Measurements from ENCODE around the gene BICC1.

The BICC1 gene

GRCh38 chr10:58740620-58741369, 228.1 kb downstream of the BICC1 start:
- no peak for DNase-seq (ENCODE audit: low read depth)
- TF ChIP-seq MAX (IDR thresholded peaks at IDR 0.05; ENCODE audit: low read depth, low read length) (no peak), MYC (IDR thresholded peaks at IDR 0.05; ENCODE audit: low read depth, low read length) (no peak), POLR2A (IDR thresholded peaks at IDR 0.05; ENCODE audit: extremely low read depth, insufficient read length) (no peak), CTCF (IDR thresholded peaks at IDR 0.05; ENCODE audit: low read depth, low read length) (no peak)
- no peak overlapping the region for H3K4me3 ChIP-seq (ENCODE audit: low read depth, low read length)

GRCh38 chr10:58741673-58742072, 229.0 kb downstream of the BICC1 start:
- no peak overlapping the region for H3K4me3 ChIP-seq (ENCODE audit: low read depth, low read length)
- no peak for DNase-seq (ENCODE audit: low read depth)
- TF ChIP-seq MAX (IDR thresholded peaks at IDR 0.05; ENCODE audit: low read depth, low read length) (no peak), MYC (IDR thresholded peaks at IDR 0.05; ENCODE audit: low read depth, low read length) (no peak), POLR2A (IDR thresholded peaks at IDR 0.05; ENCODE audit: extremely low read depth, insufficient read length) (no peak), CTCF (IDR thresholded peaks at IDR 0.05; ENCODE audit: low read depth, low read length) (no peak)

GRCh38 chr10:58742141-58742540, 229.5 kb downstream of the BICC1 start:
- no peak for DNase-seq (ENCODE audit: low read depth)
- no peak for TF ChIP-seq CTCF (IDR thresholded peaks at IDR 0.05; ENCODE audit: low read depth, low read length)
- H3K4me3 ChIP-seq (ENCODE audit: low read depth, low read length), result no peak overlapping the region

- TF ChIP-seq MAX (IDR thresholded peaks at IDR 0.05; ENCODE audit: low read depth, low read length), result no peak
- no peak for TF ChIP-seq CTCF (IDR thresholded peaks at IDR 0.05; ENCODE audit: low read depth, low read length)
- TF ChIP-seq MYC (IDR thresholded peaks at IDR 0.05; ENCODE audit: low read depth, low read length), result no peak
- TF ChIP-seq POLR2A (IDR thresholded peaks at IDR 0.05; ENCODE audit: extremely low read depth, insufficient read length), result no peak
- no peak overlapping the region for H3K4me3 ChIP-seq (ENCODE audit: low read depth, low read length)
- DNase-seq (ENCODE audit: low read depth), result no peak
Measured at GRCh38 chr10:58743466-58744115, 230.9 kb downstream of the BICC1 start.

- DNase-seq (ENCODE audit: low read depth), result no peak
- no peak for TF ChIP-seq POLR2A (IDR thresholded peaks at IDR 0.05; ENCODE audit: extremely low read depth, insufficient read length)
- no peak for TF ChIP-seq CTCF (IDR thresholded peaks at IDR 0.05; ENCODE audit: low read depth, low read length)
- no peak for TF ChIP-seq MYC (IDR thresholded peaks at IDR 0.05; ENCODE audit: low read depth, low read length)
- no peak for TF ChIP-seq MAX (IDR thresholded peaks at IDR 0.05; ENCODE audit: low read depth, low read length)
- H3K4me3 ChIP-seq (ENCODE audit: low read depth, low read length), result no peak overlapping the region
Measured at GRCh38 chr10:58746474-58747185, 234.0 kb downstream of the BICC1 start.
